ENCODE data around the gene HPCA. TPM values are rescaled to one million over a fixed set of nuclear protein-coding genes. Genes with fewer than 3 reads are reported as not detected.

The HPCA gene
- total RNA-seq, 1 experiment from 2014 or later: 1.2 TPM

GRCh38 chr1:32881291-32881690, 5.0 kb upstream of the HPCA start:
- H3K23me2 ChIP-seq (ENCODE audit: insufficient read length, low read depth, low read length, poor library complexity, severe bottlenecking): no peaks in the 10 kb centered on the region
- H3K36me3 Mint-ChIP-seq (ENCODE audit: insufficient read depth in 1 of 3, low read depth in 3 of 3): no peaks in the 10 kb centered on the region
- no peaks in the 10 kb centered on the region for H3K9me3 Mint-ChIP-seq
- H2BK20ac ChIP-seq (ENCODE audit: low read depth, low read length, poor library complexity, severe bottlenecking): no peak overlapping the region
- no peaks in the 10 kb centered on the region for H3K79me1 ChIP-seq (ENCODE audit: insufficient read depth, low read depth, low read length, poor library complexity, severe bottlenecking)
- no peak overlapping the region for H3K14ac ChIP-seq (ENCODE audit: insufficient read depth, low read length)
- H3K18ac ChIP-seq (ENCODE audit: insufficient read length, low read depth, low read length): no peak overlapping the region
- H3K27ac ChIP-seq (ENCODE audit: insufficient read length, low read depth, low read length): no peak overlapping the region
- H3K4me2 ChIP-seq (ENCODE audit: insufficient read depth, insufficient read length, low read length): no peak overlapping the region
- H2BK120ac ChIP-seq (ENCODE audit: low read depth, low read length, poor library complexity, severe bottlenecking): no peak overlapping the region
- no peak overlapping the region for H4K91ac ChIP-seq (ENCODE audit: insufficient read length, low read depth, low read length)
- no peak overlapping the region for H3K23ac ChIP-seq (ENCODE audit: insufficient read length, low read depth, low read length)
- peaks cover 29% of the 10 kb centered on the region for H3K27me3 Mint-ChIP-seq (ENCODE audit: low read depth)
- no peak overlapping the region for H2AK5ac ChIP-seq (ENCODE audit: insufficient read length, low read length)
- no peak overlapping the region for H2BK12ac ChIP-seq (ENCODE audit: insufficient read length, low read depth, low read length)
- H2BK5ac ChIP-seq (ENCODE audit: insufficient read length, low read length): no peak overlapping the region
- no peaks in the 10 kb centered on the region for H4K20me1 ChIP-seq (ENCODE audit: control insufficient read depth, insufficient read depth, insufficient read length)
- TF ChIP-seq CTCF (conservative IDR thresholded peaks at IDR 0.05): no peak
- H4K5ac ChIP-seq (ENCODE audit: insufficient read length, low read depth, low read length): no peak overlapping the region
- peaks cover 3% of the 10 kb centered on the region; the same call in 1 of the 2 replicates for H3K4me1 ChIP-seq (ENCODE audit: insufficient read depth, low read length)
- H3K9ac ChIP-seq (ENCODE audit: extremely low read depth, insufficient read length, low read length): no peak overlapping the region
- H3K56ac ChIP-seq (ENCODE audit: insufficient read length, low read depth, low read length): no peak overlapping the region
- no peak overlapping the region for H4K8ac ChIP-seq (replicated peaks; ENCODE audit: insufficient read length, low read depth, low read length)
- no peak overlapping the region for H2BK15ac ChIP-seq (ENCODE audit: low read depth, low read length)
- H3K4me3 Mint-ChIP-seq: no peak overlapping the region; a peak in 1 of 5 replicates
- no peaks in the 10 kb centered on the region for H3K79me2 ChIP-seq (ENCODE audit: insufficient read depth, low read length)
- H3K27me3 ChIP-seq (ENCODE audit: insufficient read depth, low read length): no peaks in the 10 kb centered on the region; the same call in 1 of the 2 replicates
- no peak overlapping the region for H2AFZ ChIP-seq (ENCODE audit: low read length)
- no peak for DNase-seq
- no peak overlapping the region for H3K4ac ChIP-seq (ENCODE audit: low read depth, low read length)
- peaks cover 14 to 59% of the 10 kb centered on the region in 2 experiments for H3K4me1 Mint-ChIP-seq
- H3K27ac Mint-ChIP-seq: no peak overlapping the region
- H3T11ph ChIP-seq (ENCODE audit: low read length): no peak overlapping the region
- no peaks in the 10 kb centered on the region for H3K9me3 ChIP-seq (ENCODE audit: control insufficient read depth, low read depth, low read length)
- no CpG with 5 or more reads among the region's 5 CpGs for WGBS (ENCODE audit: extremely low coverage, insufficient read length, low lambda C conversion rate)
